ENCODE data around the gene C16orf96.

The C16orf96 gene

GRCh38 chr16:4649744-4650442 lies 93.8 kb downstream of the C16orf96 start:
- DNase-seq, result peak; percentile 36
- Histone ChIP-seq H2AFZ (ENCODE audit: low read depth, low read length) (no peak overlapping the region), H4K20me1 (ENCODE audit: insufficient read depth, low read length) (peaks cover 53% of the 10 kb centered on the region), H3K4me1 (ENCODE audit: insufficient read depth, low read length) (no peaks in the 10 kb centered on the region), H3K36me3 (ENCODE audit: insufficient read depth, low read length) (peaks cover 51% of the 10 kb centered on the region), H3K79me2 (ENCODE audit: insufficient read depth, low read length) (peaks cover 38% of the 10 kb centered on the region), H3K4me2 (ENCODE audit: insufficient read depth, low read length) (no peak overlapping the region), H3K27ac (ENCODE audit: low read length) (no peak overlapping the region), H3K9me3 (ENCODE audit: insufficient read depth, low read length, severe bottlenecking) (no peaks in the 10 kb centered on the region), H3K27me3 (ENCODE audit: insufficient read depth, low read length, poor library complexity) (no peaks in the 10 kb centered on the region), H3K9ac (ENCODE audit: low read depth, low read length) (no peak overlapping the region), H3K4me3 (ENCODE audit: low read depth in 1 of 2, low read length in 2 of 2) (no peak overlapping the region)
- TF ChIP-seq, protein P1, sequence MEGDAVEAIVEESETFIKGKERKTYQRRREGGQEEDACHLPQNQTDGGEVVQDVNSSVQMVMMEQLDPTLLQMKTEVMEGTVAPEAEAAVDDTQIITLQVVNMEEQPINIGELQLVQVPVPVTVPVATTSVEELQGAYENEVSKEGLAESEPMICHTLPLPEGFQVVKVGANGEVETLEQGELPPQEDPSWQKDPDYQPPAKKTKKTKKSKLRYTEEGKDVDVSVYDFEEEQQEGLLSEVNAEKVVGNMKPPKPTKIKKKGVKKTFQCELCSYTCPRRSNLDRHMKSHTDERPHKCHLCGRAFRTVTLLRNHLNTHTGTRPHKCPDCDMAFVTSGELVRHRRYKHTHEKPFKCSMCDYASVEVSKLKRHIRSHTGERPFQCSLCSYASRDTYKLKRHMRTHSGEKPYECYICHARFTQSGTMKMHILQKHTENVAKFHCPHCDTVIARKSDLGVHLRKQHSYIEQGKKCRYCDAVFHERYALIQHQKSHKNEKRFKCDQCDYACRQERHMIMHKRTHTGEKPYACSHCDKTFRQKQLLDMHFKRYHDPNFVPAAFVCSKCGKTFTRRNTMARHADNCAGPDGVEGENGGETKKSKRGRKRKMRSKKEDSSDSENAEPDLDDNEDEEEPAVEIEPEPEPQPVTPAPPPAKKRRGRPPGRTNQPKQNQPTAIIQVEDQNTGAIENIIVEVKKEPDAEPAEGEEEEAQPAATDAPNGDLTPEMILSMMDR (IDR thresholded peaks at IDR 0.05; ENCODE audit: borderline replicate concordance, extremely low read depth, low read length, poor library complexity, severe bottlenecking), result no peak
- no peak for TF ChIP-seq EZH2 (IDR thresholded peaks at IDR 0.05; ENCODE audit: borderline replicate concordance, low read depth, low read length, severe bottlenecking)
- peak; percentile 20; the same call in 1 of the 3 replicates for ATAC-seq (ENCODE audit: insufficient read depth, low read depth)
